Measurements from ENCODE around the gene USP40. TPM values are rescaled to one million over a fixed set of nuclear protein-coding genes. Genes with fewer than 3 reads are reported as not detected.

USP40 gene
- total RNA-seq, 2 donors from 2014 or later = 12.9 to 22.4 TPM

- no peak overlapping the region for H3K4me3 Mint-ChIP-seq
- DNase-seq = peak; percentile 17
- WGBS, 2 experiments (ENCODE audit: insufficient coverage in 1 of 2, insufficient read length in 1 of 2) = 93 to 98% methylated on average over 11 to 17 of the region's 17 CpGs
- H3K36me3 ChIP-seq (ENCODE audit: control insufficient read depth, insufficient read depth, low read length) = no peaks in the 10 kb centered on the region
- H3K27ac ChIP-seq (ENCODE audit: low read depth, low read length) = no peak overlapping the region
- H3K4me1 Mint-ChIP-seq = no peaks in the 10 kb centered on the region
- no peaks in the 10 kb centered on the region for H3K4me1 ChIP-seq (ENCODE audit: control insufficient read depth, insufficient read depth, low read length)
- H3K9me3 Mint-ChIP-seq = no peaks in the 10 kb centered on the region
- H3K27me3 Mint-ChIP-seq (ENCODE audit: insufficient read depth) = no peaks in the 10 kb centered on the region
- H3K27me3 ChIP-seq (ENCODE audit: control insufficient read depth, insufficient read depth, low read length, poor library complexity, severe bottlenecking) = no peaks in the 10 kb centered on the region
- H3K4me3 ChIP-seq (ENCODE audit: low read length) = no peak overlapping the region
- no peak overlapping the region for H3K9ac ChIP-seq (ENCODE audit: extremely low read depth, low read length, poor library complexity, severe bottlenecking)
- TF ChIP-seq CTCF (conservative IDR thresholded peaks at IDR 0.05) = no peak
- no peak overlapping the region for H3K27ac Mint-ChIP-seq
- no peaks in the 10 kb centered on the region for H3K9me3 ChIP-seq (ENCODE audit: control insufficient read depth, low read length)
- peaks cover 21% of the 10 kb centered on the region for H3K36me3 Mint-ChIP-seq (ENCODE audit: low read depth)
Measured at GRCh38 chr2:233436691-233437438, 129.7 kb downstream of the USP40 start.

- peak; percentile 26 for DNase-seq
- 96 to 99% methylated on average over 8 to 15 of the region's 15 CpGs for WGBS, 2 experiments (ENCODE audit: insufficient coverage in 1 of 2, insufficient read length in 1 of 2)
- no peaks in the 10 kb centered on the region for H3K27me3 ChIP-seq (ENCODE audit: control insufficient read depth, insufficient read depth, low read length, poor library complexity, severe bottlenecking)
- Mint-ChIP-seq H3K4me1 (no peaks in the 10 kb centered on the region), H3K36me3 (ENCODE audit: low read depth) (peaks cover 20% of the 10 kb centered on the region), H3K27me3 (ENCODE audit: insufficient read depth) (no peaks in the 10 kb centered on the region), H3K27ac (no peak overlapping the region), H3K9me3 (no peaks in the 10 kb centered on the region), H3K4me3 (no peak overlapping the region)
- H3K36me3 ChIP-seq (ENCODE audit: control insufficient read depth, insufficient read depth, low read length) = no peaks in the 10 kb centered on the region
- no peaks in the 10 kb centered on the region for H3K4me1 ChIP-seq (ENCODE audit: control insufficient read depth, insufficient read depth, low read length)
- no peak overlapping the region for H3K4me3 ChIP-seq (ENCODE audit: low read length)
- no peaks in the 10 kb centered on the region for H3K9me3 ChIP-seq (ENCODE audit: control insufficient read depth, low read length)
- no peak overlapping the region for H3K27ac ChIP-seq (ENCODE audit: low read depth, low read length)
- no peak overlapping the region for H3K9ac ChIP-seq (ENCODE audit: extremely low read depth, low read length, poor library complexity, severe bottlenecking)
- TF ChIP-seq CTCF (conservative IDR thresholded peaks at IDR 0.05) = no peak
Measured at GRCh38 chr2:233436191-233436581, 130.4 kb downstream of the USP40 start.

- Mint-ChIP-seq H3K27ac (no peak overlapping the region), H3K36me3 (ENCODE audit: low read depth) (peaks cover 20% of the 10 kb centered on the region), H3K27me3 (ENCODE audit: insufficient read depth) (no peaks in the 10 kb centered on the region), H3K4me1 (no peaks in the 10 kb centered on the region), H3K9me3 (no peaks in the 10 kb centered on the region), H3K4me3 (no peak overlapping the region)
- Histone ChIP-seq H3K9me3 (ENCODE audit: control insufficient read depth, low read length) (no peaks in the 10 kb centered on the region), H3K4me3 (ENCODE audit: low read length) (no peak overlapping the region), H3K4me1 (ENCODE audit: control insufficient read depth, insufficient read depth, low read length) (no peaks in the 10 kb centered on the region), H3K9ac (ENCODE audit: extremely low read depth, low read length, poor library complexity, severe bottlenecking) (no peak overlapping the region), H3K36me3 (ENCODE audit: control insufficient read depth, insufficient read depth, low read length) (no peaks in the 10 kb centered on the region), H3K27me3 (ENCODE audit: control insufficient read depth, insufficient read depth, low read length, poor library complexity, severe bottlenecking) (no peaks in the 10 kb centered on the region), H3K27ac (ENCODE audit: low read depth, low read length) (no peak overlapping the region)
- WGBS, 2 experiments (ENCODE audit: insufficient coverage in 1 of 2, insufficient read length in 1 of 2) = 95 to 96% methylated on average over 15 to 18 of the region's 18 CpGs
- TF ChIP-seq CTCF (conservative IDR thresholded peaks at IDR 0.05) = no peak
- DNase-seq = peak; percentile 26
Measured at GRCh38 chr2:233435436-233436190, 131.0 kb downstream of the USP40 start.

Measured in endodermal cell (in vitro differentiated cells).